CD8-positive, alpha-beta memory T cell (primary cell): ENCODE data around the gene SAMD11. TPM values are rescaled to one million over a fixed set of nuclear protein-coding genes. Genes with fewer than 3 reads are reported as not detected.

ENCODE experiments used
- CTCF ChIA-PET: fragments of 350-600 bp; sonication (Branson Sonifier 250); formaldehyde crosslinking; loops from one replicate; lab custom pipeline; 2021; ENCODE audit warnings: antibody characterized with exemption; lab: Charles Lee
- POLR2A ChIA-PET: fragments of 350-600 bp; sonication (Branson Sonifier 250); formaldehyde crosslinking; loops from one replicate; lab custom pipeline; 2021; ENCODE audit warnings: antibody characterized with exemption; lab: Charles Lee
- DNase-seq, 5 donors: peaks; one replicate each; pipeline versions ENCODE4 v3.0.0 to v3.0.0-alpha.2; 2020 to 2022; ENCODE audit warnings: mixed read lengths in 1 of 5
- H3K27ac ChIP-seq: one replicate; pipeline ENCODE4 v1.7.0; 2013; ENCODE audit warnings: low read depth, mild to moderate bottlenecking, low read length, moderate library complexity
- H3K27me3 ChIP-seq: 2 replicates; pipeline ENCODE4 v1.7.0; 2013; ENCODE audit warnings: low read length, mild to moderate bottlenecking; ENCODE audit not compliant: insufficient read depth, poor library complexity, severe bottlenecking
- H3K36me3 ChIP-seq: 2 replicates; pipeline ENCODE4 v1.7.0; 2013; ENCODE audit warnings: mild to moderate bottlenecking, low read length, moderate library complexity; ENCODE audit not compliant: insufficient read depth
- H3K4me1 ChIP-seq: 2 replicates; pipeline ENCODE4 v1.7.0; 2013; ENCODE audit warnings: mild to moderate bottlenecking, low read length, moderate library complexity; ENCODE audit not compliant: insufficient read depth
- H3K4me3 ChIP-seq: 2 replicates; pipeline ENCODE4 v1.7.0; 2013; ENCODE audit warnings: mild to moderate bottlenecking, low read length
- H3K9me3 ChIP-seq: 2 replicates; pipeline ENCODE4 v1.7.0; 2013; ENCODE audit warnings: mild to moderate bottlenecking, low read length
- H3K27ac Mint-ChIP-seq, 8 donors: one replicate each; pipeline ENCODE4 v1.8.0; 2020 to 2021; ENCODE audit warnings: mixed read lengths in 8 of 8, mild to moderate bottlenecking in 6 of 8, inconsistent platforms in 3 of 8, moderate library complexity in 3 of 8
- H3K27me3 Mint-ChIP-seq, 2 donors: one replicate each; pipeline ENCODE4 v1.8.0; 2020 to 2021; ENCODE audit warnings: mixed read lengths in 2 of 2, mild to moderate bottlenecking in 1 of 2, moderate library complexity in 1 of 2
- H3K36me3 Mint-ChIP-seq, 3 donors: one replicate each; pipeline ENCODE4 v1.8.0; 2020 to 2021; ENCODE audit warnings: mixed read lengths in 3 of 3, inconsistent platforms in 1 of 3, mild to moderate bottlenecking in 1 of 3
- H3K4me1 Mint-ChIP-seq, 3 donors: one replicate each; pipeline ENCODE4 v1.8.0; 2020 to 2021; ENCODE audit warnings: mixed read lengths in 3 of 3, inconsistent platforms in 1 of 3, mild to moderate bottlenecking in 1 of 3
- H3K4me3 Mint-ChIP-seq, 7 donors: one replicate each; pipeline ENCODE4 v1.8.0; 2020 to 2021; ENCODE audit warnings: mixed read lengths in 7 of 7, mild to moderate bottlenecking in 6 of 7, moderate library complexity in 4 of 7, inconsistent platforms in 2 of 7
- H3K9me3 Mint-ChIP-seq, 5 donors: one replicate each; pipeline ENCODE4 v1.8.0; 2020 to 2022; ENCODE audit warnings: mixed read lengths in 5 of 5, mild to moderate bottlenecking in 3 of 5, moderate library complexity in 2 of 5, inconsistent platforms in 1 of 5
- polyA plus RNA-seq: library from polyadenylated mRNA; unstranded; fragments of 300-500 nt; fragmentation: Illumina TruSeq; gene quantifications from one replicate; pipeline ENCODE4 v1.2.3, GENCODE V29; 2021
- total RNA-seq, 2 experiments: library from RNA; stranded (reverse); gene quantifications; one replicate each; pipeline ENCODE4 v1.2.3, GENCODE V29; 2021

The SAMD11 gene
- total and polyA plus RNA-seq, 3 experiments from 2014 or later: 0.20 TPM; not detected in 2

- no peaks in the 10 kb centered on the region for H3K27me3 ChIP-seq
- H3K27ac ChIP-seq: peak overlapping the region; percentile 59
- no peak for DNase-seq
- peaks cover 28% of the 10 kb centered on the region for H3K4me1 ChIP-seq
- no peaks in the 10 kb centered on the region for H3K9me3 Mint-ChIP-seq
- peak overlapping the region; percentile 88 to 94 (median 90) for H3K4me3 Mint-ChIP-seq
- peaks cover 20% of the 10 kb centered on the region for H3K36me3 ChIP-seq
- peak overlapping the region; percentile 99 for H3K4me3 ChIP-seq
- CTCF ChIA-PET: interaction anchor here (0.6 to 1.3 kb wide), 2 partner anchors 16 to 55 kb away, joined by 3 to 5 read pairs; no protein-coding TSS in a partner anchor
- H3K4me1 Mint-ChIP-seq: peaks cover 18 to 29% (median 21%) of the 10 kb centered on the region in 3 donors
- POLR2A ChIA-PET: interaction anchor here (1.1 kb wide), 1 partner anchor 55 kb away, joined by 3 read pairs; no protein-coding TSS in a partner anchor
- peak overlapping the region in 7 of 8 donors; percentile 64 to 94 (median 78) for H3K27ac Mint-ChIP-seq
- no peaks in the 10 kb centered on the region for H3K9me3 ChIP-seq
- H3K36me3 Mint-ChIP-seq: peaks cover 5 to 43% (median 9%) of the 10 kb centered on the region in 3 donors
- peaks cover 0 to 2% of the 10 kb centered on the region in 2 donors for H3K27me3 Mint-ChIP-seq
These were observed 36.1 kb downstream of the SAMD11 start for GRCh38 chr1:959731-960362.

GRCh38 chr1:960363-961131 lies 36.8 kb downstream of the SAMD11 start, which contains the start of gene KLHL17:
Gene KLHL17, plus strand, starts transcription at chr1:960584. Its CDS starts 110 bp downstream, at chr1:960694.
- Mint-ChIP-seq H3K9me3 (no peaks in the 10 kb centered on the region), H3K4me1 (peaks cover 13 to 24% (median 21%) of the 10 kb centered on the region in 3 donors), H3K36me3 (peaks cover 0 to 38% (median 3%) of the 10 kb centered on the region in 3 donors), H3K27ac (peak within 1 kb of the TSS in 7 of 8 donors; percentile 64 to 94 (median 78)), H3K4me3 (peak within 1 kb of the TSS; percentile 88 to 94 (median 90)), H3K27me3 (peaks cover 0 to 2% of the 10 kb centered on the region in 2 donors)
- peak; percentile 65 to 80 (median 72) for DNase-seq
- Histone ChIP-seq H3K4me1 (peaks cover 28% of the 10 kb centered on the region), H3K9me3 (no peaks in the 10 kb centered on the region), H3K4me3 (peak within 1 kb of the TSS; percentile 99), H3K27ac (peak within 1 kb of the TSS; percentile 59), H3K27me3 (no peaks in the 10 kb centered on the region), H3K36me3 (peaks cover 13% of the 10 kb centered on the region)
- POLR2A ChIA-PET: no interaction called here
- CTCF ChIA-PET: no interaction called here

- Mint-ChIP-seq H3K4me1 (peaks cover 13 to 30% (median 21%) of the 10 kb centered on the region in 3 donors), H3K27ac (no peak overlapping the region), H3K36me3 (peaks cover 0 to 31% (median 3%) of the 10 kb centered on the region in 3 donors), H3K4me3 (peak overlapping the region in 6 of 7 donors; percentile 56 to 81 (median 64)), H3K27me3 (peaks cover 0 to 2% of the 10 kb centered on the region in 2 donors), H3K9me3 (no peaks in the 10 kb centered on the region)
- no peak overlapping the region for H3K27ac ChIP-seq
- peaks cover 28% of the 10 kb centered on the region for H3K4me1 ChIP-seq
- H3K27me3 ChIP-seq: no peaks in the 10 kb centered on the region
- ChIA-PET POLR2A (no interaction called here), CTCF (no interaction called here)
- no peak for DNase-seq
- H3K36me3 ChIP-seq: peaks cover 7% of the 10 kb centered on the region
- no peak overlapping the region for H3K4me3 ChIP-seq
- H3K9me3 ChIP-seq: no peaks in the 10 kb centered on the region
These were observed 37.5 kb downstream of the SAMD11 start for GRCh38 chr1:961132-961669.

- ChIA-PET CTCF (no interaction called here), POLR2A (no interaction called here)
- no peaks in the 10 kb centered on the region for H3K36me3 ChIP-seq
- Mint-ChIP-seq H3K4me1 (peaks cover 9 to 31% (median 12%) of the 10 kb centered on the region in 3 donors), H3K27me3 (peaks cover 0 to 1% of the 10 kb centered on the region in 2 donors), H3K36me3 (peaks cover 0 to 18% (median under 1%) of the 10 kb centered on the region in 3 donors), H3K27ac (peak overlapping the region in 3 of 8 donors; percentile 17 to 94 (median 60)), H3K4me3 (peak overlapping the region; percentile 51 to 88 (median 61)), H3K9me3 (no peaks in the 10 kb centered on the region)
- DNase-seq: no peak
- H3K4me3 ChIP-seq: no peak overlapping the region
- no peaks in the 10 kb centered on the region for H3K9me3 ChIP-seq
- H3K27me3 ChIP-seq: no peaks in the 10 kb centered on the region
- H3K27ac ChIP-seq: no peak overlapping the region
- H3K4me1 ChIP-seq: peaks cover 27% of the 10 kb centered on the region
These were observed 38.9 kb downstream of the SAMD11 start for GRCh38 chr1:962381-963300.

- H3K27ac Mint-ChIP-seq: peak overlapping the region in 1 of 8 donors; percentile 33
These were observed 39.6 kb downstream of the SAMD11 start for GRCh38 chr1:963301-963651.

GRCh38 chr1:963746-964525 lies 40.2 kb downstream of the SAMD11 start:
- Histone ChIP-seq H3K4me1 (peaks cover 15% of the 10 kb centered on the region), H3K9me3 (no peaks in the 10 kb centered on the region), H3K27ac (no peak overlapping the region), H3K27me3 (no peaks in the 10 kb centered on the region), H3K36me3 (no peaks in the 10 kb centered on the region), H3K4me3 (no peak overlapping the region)
- H3K9me3 Mint-ChIP-seq: no peaks in the 10 kb centered on the region
- no peak for DNase-seq
- peaks cover 0 to 14% (median 0%) of the 10 kb centered on the region in 3 donors for H3K36me3 Mint-ChIP-seq
- ChIA-PET CTCF (interaction anchor here (1.0 kb wide), 1 partner anchor 12 kb away, joined by 3 read pairs; no protein-coding TSS in a partner anchor), POLR2A (interaction anchor here (0.5 kb wide), 1 partner anchor 20 kb away, joined by 3 read pairs; no protein-coding TSS in a partner anchor)
- H3K4me1 Mint-ChIP-seq: peaks cover 0 to 25% (median 4%) of the 10 kb centered on the region in 3 donors
- H3K4me3 Mint-ChIP-seq: peak overlapping the region in 5 of 7 donors; percentile 11 to 69 (median 37)
- no peak overlapping the region for H3K27ac Mint-ChIP-seq
- H3K27me3 Mint-ChIP-seq: peaks cover 0 to 4% of the 10 kb centered on the region in 2 donors

More at GRCh38 chr1:963301-963651, 39.6 kb downstream of the SAMD11 start:
- no peaks in the 10 kb centered on the region for H3K27me3 ChIP-seq
- no peak overlapping the region for H3K27ac ChIP-seq
- ChIA-PET POLR2A (no interaction called here), CTCF (interaction anchor here (1.0 kb wide), 1 partner anchor 13 kb away, joined by 3 read pairs; no protein-coding TSS in a partner anchor)
- H3K9me3 Mint-ChIP-seq: no peaks in the 10 kb centered on the region
- no peak for DNase-seq
- no peak overlapping the region for H3K4me3 ChIP-seq
- H3K4me1 Mint-ChIP-seq: peaks cover 4 to 29% (median 7%) of the 10 kb centered on the region in 3 donors
- peaks cover 21% of the 10 kb centered on the region for H3K4me1 ChIP-seq
- H3K4me3 Mint-ChIP-seq: peak overlapping the region in 5 of 7 donors; percentile 11 to 69 (median 38)
- H3K36me3 ChIP-seq: no peaks in the 10 kb centered on the region
- H3K9me3 ChIP-seq: no peaks in the 10 kb centered on the region
- no peaks in the 10 kb centered on the region for H3K27me3 Mint-ChIP-seq
- H3K36me3 Mint-ChIP-seq: peaks cover 0 to 17% (median 0%) of the 10 kb centered on the region in 3 donors
